Middle frontal gyrus (tissue), 1 donor: Measurements from ENCODE around the gene CTNNA2.

Experiments
- DNase-seq: peaks from one replicate; pipeline ENCODE4 v3.0.0-alpha.2; 2015; ENCODE audit warnings: low spot score; ENCODE audit errors: extremely low spot score

Gene CTNNA2

DNA sequence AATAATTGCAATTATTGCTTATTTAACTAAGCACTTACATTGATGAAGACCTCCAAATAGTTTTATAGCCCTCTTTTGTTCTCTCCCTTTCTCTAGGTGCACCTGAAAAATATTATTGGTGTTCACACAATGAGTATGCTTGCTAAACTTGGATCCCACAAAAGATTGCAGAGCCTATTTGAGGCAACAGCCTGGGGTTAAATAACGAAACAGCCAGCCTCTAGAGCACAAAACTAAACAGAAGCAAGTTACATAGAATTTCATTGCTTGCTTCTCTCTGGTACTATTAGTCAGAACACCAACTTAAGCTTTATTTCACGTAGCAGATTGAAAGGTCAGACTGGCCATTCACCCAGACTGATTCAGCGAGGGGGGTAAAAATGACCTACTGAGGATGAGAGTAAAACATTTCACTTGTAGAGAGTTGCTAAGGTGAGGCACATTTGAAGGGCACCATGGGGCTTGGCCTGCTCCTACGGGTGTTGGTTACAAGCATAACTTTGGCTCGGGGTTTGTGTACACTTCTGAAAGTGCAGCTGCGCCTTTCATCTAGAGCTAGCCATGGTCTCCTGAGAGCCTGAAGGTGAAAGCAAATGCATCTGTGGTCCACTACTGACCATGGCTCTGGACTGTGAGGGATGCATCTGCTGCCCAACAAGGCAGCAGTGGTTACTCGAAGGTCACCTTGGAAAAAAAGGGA, 1016.8 kb downstream of the CTNNA2 start:
- no peak for DNase-seq

DNA sequence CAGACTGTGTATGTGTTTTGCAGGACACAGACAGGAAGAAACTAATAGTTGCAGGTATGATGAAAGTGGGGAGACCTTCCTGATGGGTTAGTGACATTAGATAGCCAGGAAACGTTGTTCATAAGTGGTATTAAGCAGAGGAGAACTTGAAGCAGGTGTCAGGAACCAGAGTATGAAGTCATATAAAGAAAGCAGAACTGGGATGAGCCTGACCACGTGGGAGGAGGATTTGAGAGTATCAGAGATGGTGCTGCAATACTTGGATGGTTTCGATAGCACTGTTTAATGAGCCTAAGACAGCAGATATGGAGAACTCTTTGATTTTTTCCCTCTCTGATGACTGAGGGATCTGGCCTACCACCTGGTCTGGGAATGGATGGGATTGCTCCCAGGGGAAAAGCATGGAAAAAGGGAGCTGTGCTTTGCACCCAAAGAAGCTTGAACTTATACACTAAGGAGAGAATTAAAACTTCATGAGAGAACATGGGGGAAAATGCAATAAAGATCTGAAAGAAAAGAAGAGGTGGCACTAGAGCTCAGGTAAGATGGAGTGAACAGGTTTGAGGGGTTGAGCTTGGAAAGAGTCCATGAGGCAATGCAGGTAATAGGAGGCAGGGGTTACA, 1017.7 kb downstream of the CTNNA2 start:
- DNase-seq = no peak

DNA sequence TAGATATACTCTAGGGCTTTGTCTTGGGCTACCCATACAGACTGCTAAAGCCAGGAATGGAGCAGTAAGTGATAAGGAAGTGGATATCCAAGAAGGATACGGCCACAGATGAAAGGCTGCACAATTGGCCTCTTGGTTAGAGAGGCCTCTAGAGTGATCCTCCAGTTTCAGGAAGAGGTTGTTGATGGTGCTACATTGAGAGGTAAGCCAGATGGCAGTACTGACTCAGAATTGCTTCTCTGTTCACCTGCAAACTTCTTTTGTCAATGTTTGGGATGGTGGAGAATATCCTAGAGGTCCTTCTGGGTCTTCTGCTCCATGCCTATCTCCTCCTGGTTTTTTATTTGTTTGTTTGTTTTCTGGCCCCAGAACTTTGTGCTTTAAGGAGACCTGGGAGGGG, 1018.5 kb downstream of the CTNNA2 start:
- DNase-seq = no peak

DNA sequence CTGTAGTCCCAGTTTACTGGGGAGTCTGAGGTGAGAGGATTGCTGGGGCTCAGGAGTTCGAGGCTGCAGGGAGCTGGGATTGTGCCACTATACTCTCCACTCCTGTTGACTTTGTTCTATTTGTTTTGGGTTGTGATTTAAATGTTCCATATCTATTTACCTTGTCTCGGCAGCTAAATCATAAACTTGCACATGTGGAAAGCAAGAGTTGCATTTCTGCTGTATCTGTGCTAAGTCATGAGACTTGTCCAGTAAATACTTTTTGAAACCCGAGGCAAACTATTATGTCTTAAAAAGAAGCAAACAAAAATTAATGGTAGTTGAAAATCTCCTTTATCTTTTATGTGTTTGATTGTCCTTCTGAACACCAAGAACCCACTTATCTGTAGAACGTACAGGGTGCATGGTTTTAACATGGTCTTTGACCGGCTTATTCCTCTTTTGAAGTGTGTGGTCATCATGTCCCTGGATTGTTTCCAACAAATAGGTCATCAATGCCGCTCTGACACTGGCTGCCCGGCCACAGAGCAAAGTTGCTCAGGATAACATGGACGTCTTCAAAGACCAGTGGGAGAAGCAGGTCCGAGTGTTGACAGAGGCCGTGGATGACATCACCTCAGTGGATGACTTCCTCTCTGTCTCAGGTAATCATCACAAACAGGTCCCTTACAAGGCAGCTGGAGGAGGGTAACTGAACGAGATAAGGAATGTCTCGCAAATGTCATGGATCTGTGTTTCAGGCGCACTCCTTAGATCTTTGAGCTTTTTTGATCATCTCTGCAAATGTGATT, 1032.8 kb downstream of the CTNNA2 start:
- DNase-seq = no peak

DNA sequence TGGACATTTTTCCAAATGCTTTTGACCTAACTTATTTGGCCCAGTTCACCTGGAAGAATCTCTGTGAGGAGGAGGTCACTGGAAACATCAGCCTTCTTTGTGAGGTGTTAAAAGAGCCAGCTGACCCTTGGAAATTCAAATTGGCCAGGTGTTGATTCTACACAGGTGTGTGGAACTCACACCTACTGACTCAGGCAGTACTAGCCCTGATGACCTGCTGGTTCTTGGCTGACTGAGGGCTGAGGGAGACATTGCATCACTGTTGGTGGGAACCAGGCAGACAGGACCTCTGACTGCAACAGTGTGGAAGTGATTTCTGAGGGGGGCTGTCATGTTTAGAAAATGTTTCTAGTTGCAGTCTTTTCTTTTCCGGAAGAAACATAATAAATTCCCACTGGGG, 1033.9 kb downstream of the CTNNA2 start:
- no peak for DNase-seq

GRCh38 chr2:80547344-80547743, 1034.5 kb downstream of the CTNNA2 start:
- DNase-seq = no peak

DNA sequence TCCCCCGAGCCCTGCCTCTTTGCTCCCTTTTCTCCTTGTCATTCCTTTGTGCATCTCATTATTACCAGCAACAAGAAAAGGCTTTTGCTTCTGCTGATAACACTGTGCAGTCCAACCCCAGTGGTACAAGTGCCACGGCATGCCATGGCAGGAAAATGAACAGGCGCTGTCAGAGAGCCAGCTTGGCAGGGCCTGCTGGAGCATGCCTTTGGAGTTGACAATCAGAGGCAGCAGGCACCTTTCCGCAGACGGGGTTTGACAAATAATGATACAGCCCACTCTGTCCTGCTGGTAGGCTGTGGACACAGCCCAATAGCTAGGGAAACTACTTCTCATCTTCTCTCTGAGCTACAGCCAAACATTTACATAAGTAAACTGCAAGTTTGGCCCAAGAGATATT, 1035.6 kb downstream of the CTNNA2 start:
- DNase-seq = no peak

- no peak for DNase-seq
Observed at GRCh38 chr2:80549901-80550300, 1037.0 kb downstream of the CTNNA2 start.

DNA sequence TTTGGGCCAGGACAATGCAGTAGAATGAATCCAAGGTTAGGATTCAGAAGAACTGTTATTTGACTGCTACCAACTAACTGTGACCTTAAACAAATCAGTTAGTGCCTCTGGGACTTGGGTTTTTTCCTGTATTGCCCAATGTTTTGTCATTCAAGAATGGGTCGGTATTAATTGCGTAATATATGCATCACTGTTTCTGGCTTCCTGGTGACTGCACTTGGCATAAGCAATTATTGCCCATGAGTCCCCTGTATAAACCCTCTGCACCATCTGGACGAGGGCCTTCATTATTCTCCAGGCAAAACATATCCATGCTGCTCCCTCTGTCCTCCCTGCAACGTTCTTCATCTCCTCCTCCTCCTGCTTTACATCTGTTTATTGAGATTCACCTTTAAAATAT, 1047.5 kb downstream of the CTNNA2 start:
- no peak for DNase-seq

GRCh38 chr2:80568011-80568410, 1055.2 kb downstream of the CTNNA2 start:
- no peak for DNase-seq

GRCh38 chr2:80573167-80573566, 1060.3 kb downstream of the CTNNA2 start:
- DNase-seq = no peak

DNA sequence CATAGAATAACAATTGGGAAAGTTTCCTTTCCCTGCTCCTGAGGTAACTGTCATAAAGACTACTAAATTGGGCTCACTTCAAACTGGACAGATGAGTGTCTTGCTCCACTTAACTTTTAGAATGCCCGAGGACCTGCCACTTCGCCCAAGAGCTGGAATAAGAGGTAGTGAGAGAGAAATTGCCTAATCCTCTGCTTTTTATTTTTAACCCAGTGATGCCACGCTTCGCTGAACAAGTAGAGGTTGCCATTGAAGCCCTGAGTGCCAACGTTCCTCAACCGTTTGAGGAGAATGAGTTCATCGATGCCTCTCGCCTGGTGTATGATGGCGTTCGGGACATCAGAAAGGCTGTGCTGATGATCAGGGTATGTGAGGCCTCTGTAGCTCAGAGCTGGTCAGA, 1061.1 kb downstream of the CTNNA2 start:
- no peak for DNase-seq

DNA sequence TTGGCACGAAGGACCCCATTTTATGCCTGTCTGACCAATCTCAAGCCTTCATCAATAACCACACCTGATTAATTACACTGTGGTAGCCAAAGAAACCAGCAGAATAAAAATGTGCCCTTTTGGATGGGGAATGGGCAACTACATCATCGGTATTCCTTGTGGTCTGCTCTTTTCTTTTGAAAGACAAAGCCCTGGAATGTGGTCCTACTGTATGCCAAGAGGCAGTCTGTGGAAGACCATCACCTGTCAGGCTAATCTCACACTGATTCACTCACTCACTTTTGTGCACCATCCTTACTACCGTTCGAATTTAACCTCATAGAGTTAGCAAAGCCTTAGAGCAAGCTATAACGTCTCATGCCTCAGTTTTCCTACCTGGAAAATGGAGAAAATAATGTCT, 1066.9 kb downstream of the CTNNA2 start:
- DNase-seq = no peak

- DNase-seq = no peak
Observed at GRCh38 chr2:80591233-80591632, 1078.4 kb downstream of the CTNNA2 start.

DNA sequence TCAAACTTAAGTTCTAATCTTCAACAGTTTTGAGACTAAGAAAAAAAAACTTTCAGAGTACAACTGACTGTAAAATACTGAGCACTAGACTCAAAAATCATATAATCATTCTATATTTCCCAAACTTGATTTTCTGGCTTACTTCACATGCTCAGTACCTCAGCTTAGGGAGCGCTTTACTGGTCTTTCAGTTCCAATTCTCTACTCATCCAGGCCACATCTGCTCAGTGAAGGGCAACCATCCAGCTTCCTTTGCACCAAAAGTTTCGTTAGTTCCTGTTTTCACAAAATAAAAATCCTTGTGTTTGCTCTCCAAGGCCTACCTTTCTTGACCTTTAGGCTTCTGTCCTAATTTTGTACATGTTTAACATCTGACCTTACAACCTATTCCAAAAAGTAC, 1079.3 kb downstream of the CTNNA2 start:
- DNase-seq = no peak

- no peak for DNase-seq
Observed at GRCh38 chr2:80610108-80610507, 1097.3 kb downstream of the CTNNA2 start.

DNA sequence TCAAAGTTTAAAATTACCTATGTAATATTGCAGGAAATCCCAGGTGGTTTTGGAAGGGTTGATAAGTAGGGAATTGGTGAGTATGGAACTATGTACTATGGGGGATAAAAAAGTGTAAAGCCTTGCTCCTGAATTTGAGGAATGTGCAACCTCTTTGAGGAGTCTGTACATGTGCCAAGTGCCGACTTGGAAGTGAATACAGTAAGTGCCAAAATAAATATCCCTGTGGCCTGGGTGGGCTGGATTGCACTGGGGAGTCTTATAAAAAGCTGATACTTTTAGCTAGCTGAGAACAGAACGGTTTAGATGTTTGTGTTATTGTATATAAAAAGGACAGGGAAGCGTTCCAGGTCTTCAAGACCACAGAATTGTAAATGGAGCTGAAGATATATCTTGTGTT, 1108.8 kb downstream of the CTNNA2 start:
- DNase-seq = no peak

DNA sequence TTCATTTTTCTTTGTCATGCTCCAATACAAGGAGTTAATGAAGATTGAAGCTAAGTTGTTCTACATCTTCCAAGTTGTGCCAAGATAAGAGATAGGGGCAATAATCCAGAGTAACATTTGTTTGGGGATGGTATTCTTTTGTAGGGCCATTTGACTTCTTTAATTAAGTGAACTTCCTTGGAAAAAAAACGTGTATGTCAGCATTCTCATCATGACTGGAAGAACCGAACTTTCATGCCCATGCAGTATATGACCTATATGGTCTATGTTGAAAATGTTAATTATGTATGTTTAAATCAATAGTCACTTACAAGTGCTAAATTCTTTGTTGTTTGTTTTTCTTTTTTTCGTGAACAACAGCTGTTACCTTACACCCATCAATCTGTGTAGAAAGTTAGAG, 1111.2 kb downstream of the CTNNA2 start:
- DNase-seq = no peak

GRCh38 chr2:80634590-80634989, 1121.7 kb downstream of the CTNNA2 start:
- DNase-seq = no peak

- no peak for DNase-seq
Observed at GRCh38 chr2:80638783-80639182, 1125.9 kb downstream of the CTNNA2 start.

GRCh38 chr2:80642465-80642864, 1129.6 kb downstream of the CTNNA2 start:
- no peak for DNase-seq

DNA sequence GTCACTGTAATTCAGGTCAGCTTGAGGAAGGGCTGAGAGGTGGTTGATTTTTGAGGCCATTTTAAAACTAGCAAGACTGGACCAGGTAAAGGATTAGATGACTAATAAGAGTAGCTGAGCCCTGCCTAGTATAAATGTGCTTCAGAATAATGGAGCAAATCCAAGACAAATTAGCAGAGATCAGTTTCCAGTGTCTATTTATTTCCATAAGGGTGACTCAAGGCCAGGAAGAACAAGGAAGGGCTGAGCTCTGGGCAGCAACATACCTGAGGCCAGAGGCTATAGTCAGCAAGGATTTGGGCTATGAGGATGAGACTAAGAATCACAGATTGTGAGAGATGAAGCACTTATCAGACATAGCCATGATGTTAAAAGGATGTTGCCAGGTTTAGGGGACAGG, 1130.7 kb downstream of the CTNNA2 start:
- DNase-seq = no peak

GRCh38 chr2:80651435-80651834, 1138.6 kb downstream of the CTNNA2 start:
- no peak for DNase-seq
